Measurements from ENCODE around the gene SERINC5.

DNA sequence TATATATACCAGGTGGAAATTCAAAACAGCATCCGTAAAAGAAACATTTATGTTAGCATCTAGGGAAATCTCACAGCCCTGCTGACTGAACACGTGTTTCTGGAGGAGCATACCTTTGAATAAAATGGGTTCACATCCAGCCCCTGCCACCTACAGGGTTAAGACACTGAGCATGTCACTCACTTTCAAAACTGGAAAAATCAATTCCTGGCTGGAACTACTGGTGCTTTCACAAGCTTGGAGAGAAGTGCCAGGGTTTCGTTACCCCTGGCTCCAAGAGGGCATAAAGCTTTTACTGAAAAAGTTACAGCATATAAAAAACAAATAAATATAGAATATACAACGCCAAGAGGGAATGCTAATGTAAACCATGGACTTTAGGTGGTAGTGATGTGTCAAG, 48.0 kb downstream of the SERINC5 start:
- TF ChIP-seq, protein P1, sequence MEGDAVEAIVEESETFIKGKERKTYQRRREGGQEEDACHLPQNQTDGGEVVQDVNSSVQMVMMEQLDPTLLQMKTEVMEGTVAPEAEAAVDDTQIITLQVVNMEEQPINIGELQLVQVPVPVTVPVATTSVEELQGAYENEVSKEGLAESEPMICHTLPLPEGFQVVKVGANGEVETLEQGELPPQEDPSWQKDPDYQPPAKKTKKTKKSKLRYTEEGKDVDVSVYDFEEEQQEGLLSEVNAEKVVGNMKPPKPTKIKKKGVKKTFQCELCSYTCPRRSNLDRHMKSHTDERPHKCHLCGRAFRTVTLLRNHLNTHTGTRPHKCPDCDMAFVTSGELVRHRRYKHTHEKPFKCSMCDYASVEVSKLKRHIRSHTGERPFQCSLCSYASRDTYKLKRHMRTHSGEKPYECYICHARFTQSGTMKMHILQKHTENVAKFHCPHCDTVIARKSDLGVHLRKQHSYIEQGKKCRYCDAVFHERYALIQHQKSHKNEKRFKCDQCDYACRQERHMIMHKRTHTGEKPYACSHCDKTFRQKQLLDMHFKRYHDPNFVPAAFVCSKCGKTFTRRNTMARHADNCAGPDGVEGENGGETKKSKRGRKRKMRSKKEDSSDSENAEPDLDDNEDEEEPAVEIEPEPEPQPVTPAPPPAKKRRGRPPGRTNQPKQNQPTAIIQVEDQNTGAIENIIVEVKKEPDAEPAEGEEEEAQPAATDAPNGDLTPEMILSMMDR (conservative IDR thresholded peaks at IDR 0.05 in 1 of 2, IDR thresholded peaks at IDR 0.05 in 1 of 2; ENCODE audit: extremely low read depth in 1 of 2, insufficient read depth in 1 of 2, low read depth in 1 of 2, low read length in 2 of 2): no peak
- no peak for TF ChIP-seq EZH2 (IDR thresholded peaks at IDR 0.05; ENCODE audit: borderline replicate concordance, low read length)
